Measurements from ENCODE around the gene ZNF618.

GRCh38 chr9:114037961-114038723, 162.0 kb downstream of the ZNF618 start:
- TF ChIP-seq CTCF (IDR thresholded peaks at IDR 0.05) (no peak), EP300 (IDR thresholded peaks at IDR 0.05) (no peak), POLR2A (IDR thresholded peaks at IDR 0.05) (no peak)
